NB4 (cell line): ENCODE data around the gene TFPI.

Experiments used
- CTCF ChIP-seq: IDR thresholded peaks from one replicate; pipeline ENCODE4 v1.5.1; 2012; ENCODE audit warnings: low read depth, low read length
- MAX ChIP-seq: IDR thresholded peaks from 2 replicates; pipeline ENCODE4 v1.6.1; 2011; ENCODE audit warnings: low read depth, low read length
- POLR2A ChIP-seq: IDR thresholded peaks from 2 replicates; pipeline ENCODE4 v1.6.1; 2011; ENCODE audit warnings: mild to moderate bottlenecking; ENCODE audit not compliant: insufficient read length; ENCODE audit errors: extremely low read depth

- TF ChIP-seq CTCF: no peak
- TF ChIP-seq MAX: no peak
- no peak for TF ChIP-seq POLR2A
Observed at GRCh38 chr2:187566712-187567111, 12.5 kb upstream of the TFPI start.
